DLD1 (cell line): Measurements from ENCODE around the gene PATJ.

Source experiments
- in situ Hi-C: cut with HindIII; loops from 2 replicates; pipeline ENCODE4 v1.10.0; 2017; ENCODE audit warnings: low sequenced_read_pairs

Gene PATJ

DNA sequence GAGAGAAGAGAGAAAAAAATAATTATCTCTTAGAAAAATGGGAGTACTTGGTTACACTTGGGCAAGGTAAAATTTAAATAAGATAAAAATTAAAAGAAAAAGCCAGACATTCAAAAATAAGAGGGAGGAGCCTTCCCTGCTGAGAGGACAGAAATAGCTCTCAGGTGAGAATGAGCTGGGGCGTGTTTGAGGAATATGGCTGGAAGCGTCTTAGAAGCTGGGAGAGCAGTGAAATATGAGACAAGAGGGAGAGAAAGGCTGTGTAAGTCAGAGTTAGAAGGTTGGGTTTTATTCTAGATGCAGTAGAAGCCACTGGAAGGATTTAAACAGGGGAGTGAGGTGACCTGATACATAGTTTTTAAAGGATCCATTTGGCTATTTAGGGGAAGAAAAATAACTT, 298.2 kb downstream of the PATJ start:
- in situ Hi-C loops: no loop called here

DNA sequence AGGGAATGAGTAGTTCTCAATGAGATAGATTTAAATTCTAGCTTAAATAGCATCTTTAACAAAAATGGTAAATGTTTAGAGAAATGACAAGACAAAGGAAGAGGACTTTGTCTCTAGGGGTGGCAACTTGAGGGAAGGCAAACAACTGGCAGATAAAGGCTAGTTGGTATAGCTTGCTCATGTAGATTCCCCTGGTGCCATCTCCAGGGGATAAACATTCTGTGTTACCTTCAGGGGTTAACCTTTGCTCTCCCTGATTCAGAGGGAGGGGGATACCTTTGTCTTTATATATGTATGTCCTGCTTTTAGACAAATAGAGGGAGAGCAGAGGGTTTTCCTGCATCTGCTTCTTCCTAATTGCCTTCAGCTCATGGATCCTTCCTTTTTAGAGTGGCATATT, 298.7 kb downstream of the PATJ start:
- in situ Hi-C loops: no loop called here

DNA sequence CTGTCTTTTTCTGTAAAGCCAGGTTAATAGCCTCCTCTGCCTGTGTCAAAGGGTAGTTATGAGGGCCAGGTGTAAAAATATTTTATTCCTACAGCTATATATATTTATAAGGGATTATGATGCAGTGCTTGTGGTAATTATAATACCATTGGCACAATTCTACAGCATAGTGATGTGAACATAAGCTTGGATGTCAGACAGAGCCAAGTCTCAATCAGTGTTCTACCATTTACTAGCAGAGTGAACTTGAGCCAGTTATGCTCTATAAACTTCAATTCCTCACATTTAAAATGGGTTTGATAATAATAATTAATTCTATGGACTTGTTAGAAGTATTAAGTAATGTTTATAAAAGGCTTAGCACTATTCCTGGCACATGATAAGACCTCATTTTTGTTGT, 300.9 kb downstream of the PATJ start:
- in situ Hi-C loops: no loop called here

DNA sequence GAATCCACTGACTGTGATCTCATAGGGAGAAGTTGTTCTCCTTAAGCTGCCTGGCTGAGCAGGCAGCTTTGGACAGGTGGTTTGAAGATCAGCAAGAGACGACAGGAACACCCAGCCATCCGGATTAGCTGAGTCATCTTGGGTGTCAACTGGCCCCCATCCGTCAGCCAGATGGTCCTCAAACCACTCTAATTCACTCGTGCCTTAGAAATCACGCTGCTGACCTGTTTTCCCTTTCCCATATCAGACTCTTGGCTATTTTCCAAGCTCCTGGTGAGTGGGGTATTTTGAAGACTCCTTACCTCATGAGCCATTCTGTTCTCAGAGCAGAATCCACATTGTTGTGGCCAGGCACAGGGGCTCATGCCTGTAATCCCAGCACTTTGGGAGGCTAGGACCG, 303.3 kb downstream of the PATJ start:
- in situ Hi-C loops: no loop called here

DNA sequence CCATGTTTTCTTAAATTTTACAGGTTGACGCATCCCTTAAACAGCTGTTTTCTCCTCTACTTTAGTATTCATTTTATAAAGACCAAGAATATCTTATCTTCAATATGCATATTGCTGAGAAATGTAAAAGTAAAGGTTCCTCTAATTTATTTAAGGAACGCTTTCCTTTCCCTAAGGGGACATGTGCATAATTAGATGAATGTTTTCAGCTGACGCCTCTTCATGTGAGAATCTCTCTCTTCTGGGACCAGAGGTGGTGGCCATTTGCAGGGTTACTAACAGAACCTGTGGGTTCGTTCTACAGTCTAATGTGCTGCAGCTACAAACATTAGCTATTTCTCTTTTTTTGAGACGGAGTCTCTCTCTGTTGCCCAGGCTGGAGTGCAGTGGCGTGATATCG, 304.6 kb downstream of the PATJ start:
- in situ Hi-C loops: no loop called here

DNA sequence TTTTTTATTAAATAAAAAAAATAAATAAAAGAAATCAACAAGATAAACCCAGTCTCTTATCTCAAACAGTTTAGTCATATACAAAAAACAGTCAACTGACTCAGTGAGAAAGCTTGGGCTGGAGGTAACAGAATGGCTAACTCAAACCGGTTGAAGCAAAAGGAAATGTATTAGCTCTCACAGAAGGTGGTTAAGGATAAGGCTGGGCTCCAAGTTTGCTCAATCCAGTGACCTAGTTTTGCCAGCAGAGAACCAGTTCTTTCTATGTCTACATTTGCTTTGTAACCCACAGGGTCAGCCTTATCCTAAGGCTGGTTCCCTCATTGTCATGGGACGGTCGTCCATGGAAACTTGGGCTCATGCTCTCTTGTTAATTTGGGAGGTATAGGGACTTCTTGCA, 307.9 kb downstream of the PATJ start:
- in situ Hi-C loops: no loop called here

DNA sequence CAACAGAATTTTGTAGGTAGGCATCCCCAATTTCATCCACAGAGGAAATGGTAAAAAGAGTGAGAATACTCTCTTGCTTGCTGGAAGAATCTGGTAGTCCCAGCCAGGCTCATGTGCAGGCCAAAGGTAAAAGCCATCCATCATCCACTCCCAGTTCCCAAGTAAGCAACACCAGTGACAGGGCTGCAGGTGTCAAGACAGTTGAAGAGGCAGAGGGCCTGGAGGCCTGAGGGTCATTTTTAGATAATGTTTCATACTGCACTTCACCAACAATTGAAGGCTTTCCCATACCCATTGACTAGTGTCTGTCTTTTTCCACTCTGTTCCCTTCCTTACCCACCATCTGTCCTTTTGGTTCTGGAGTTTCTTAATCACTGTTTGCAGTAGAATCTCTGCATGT, 310.7 kb downstream of the PATJ start:
- in situ Hi-C loops: no loop called here

DNA sequence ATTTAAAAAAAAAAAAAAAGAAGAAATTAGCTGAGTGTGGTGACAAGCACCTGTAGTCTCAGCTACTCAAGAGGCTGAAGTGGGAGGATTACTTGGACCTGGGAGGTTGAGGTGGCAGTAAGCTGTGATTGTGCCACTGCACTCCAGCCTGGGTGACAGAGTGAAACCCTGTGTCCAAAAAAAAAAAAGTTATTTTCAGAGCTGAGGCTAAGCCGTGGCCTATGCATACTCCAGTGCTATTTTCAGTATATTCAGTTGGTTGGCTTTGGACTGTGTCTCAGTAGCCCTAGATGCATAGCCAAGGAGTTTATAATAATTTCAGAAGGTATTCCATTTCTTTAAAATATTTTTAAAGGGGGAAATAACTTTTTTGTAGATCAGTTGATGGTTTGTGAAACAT, 311.9 kb downstream of the PATJ start:
- in situ Hi-C loops: no loop called here

DNA sequence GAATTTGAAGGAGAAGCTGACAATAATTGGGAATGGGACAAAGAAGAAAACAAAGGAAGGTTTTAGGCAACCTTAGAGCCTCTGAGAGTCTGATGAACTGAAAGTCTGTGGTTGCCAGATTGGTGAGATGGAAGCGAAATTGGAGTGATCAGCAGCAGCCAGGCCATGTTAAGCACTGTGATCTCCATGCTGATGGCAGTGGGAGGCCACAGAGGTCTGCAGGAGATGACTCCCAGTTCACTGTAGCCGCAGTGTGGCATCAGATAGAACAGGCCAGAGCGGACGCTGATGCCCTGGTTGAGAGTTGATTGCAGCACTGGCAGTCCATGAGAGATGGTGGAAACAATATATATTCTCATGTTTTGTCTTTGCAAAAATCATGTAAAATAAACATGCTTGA, 314.9 kb downstream of the PATJ start:
- in situ Hi-C loops: no loop called here

DNA sequence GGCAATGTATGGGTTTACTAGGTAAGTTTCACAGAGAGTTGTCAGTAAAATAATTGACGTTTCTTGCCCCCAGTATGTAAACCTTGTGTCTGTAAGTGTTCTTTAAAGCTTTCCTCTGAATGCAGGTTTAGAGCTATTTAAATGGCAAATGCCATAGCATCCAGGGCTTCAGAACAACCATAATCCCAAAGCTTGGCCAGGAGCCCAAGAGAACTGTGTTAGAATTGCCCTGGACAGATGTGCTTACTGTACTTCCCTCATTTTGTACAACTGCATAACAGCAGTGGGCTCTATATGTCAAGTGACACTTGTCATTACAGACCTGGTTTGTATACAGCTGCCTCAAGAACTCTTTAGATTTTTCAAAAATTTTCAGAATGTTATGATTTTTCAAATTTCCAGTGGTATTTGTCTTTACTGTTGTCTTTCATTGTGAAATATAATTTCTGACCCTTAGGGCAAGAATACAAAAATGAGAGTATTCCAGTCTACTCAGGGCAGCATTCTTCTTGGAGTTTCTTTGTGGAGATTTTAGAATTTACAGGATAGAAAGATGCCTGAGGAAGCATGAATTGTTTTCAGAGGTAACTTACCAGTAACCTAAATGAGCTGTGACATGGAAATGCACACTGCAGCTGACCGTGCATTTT, 315.5 kb downstream of the PATJ start:
- in situ Hi-C loops: no loop called here

DNA sequence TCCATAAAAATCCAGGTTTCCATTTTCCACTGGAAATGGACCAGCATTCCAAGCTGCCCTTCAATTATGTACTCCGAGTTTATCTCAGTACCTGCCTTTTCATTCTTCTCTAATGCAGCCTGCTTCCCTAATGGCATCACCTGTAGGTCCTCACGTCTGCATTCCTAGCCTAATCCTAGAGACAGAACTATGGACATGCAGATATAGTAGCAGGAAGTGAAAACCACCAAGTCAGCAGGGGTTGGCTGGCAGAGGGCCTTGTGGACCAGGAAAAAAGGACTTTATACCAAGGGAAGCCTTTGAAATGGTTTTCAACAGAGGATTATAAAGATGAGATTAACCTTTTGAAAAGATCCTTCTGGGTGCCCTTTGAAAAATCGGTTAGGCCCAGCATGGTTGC, 316.7 kb downstream of the PATJ start:
- in situ Hi-C loops: no loop called here

DNA sequence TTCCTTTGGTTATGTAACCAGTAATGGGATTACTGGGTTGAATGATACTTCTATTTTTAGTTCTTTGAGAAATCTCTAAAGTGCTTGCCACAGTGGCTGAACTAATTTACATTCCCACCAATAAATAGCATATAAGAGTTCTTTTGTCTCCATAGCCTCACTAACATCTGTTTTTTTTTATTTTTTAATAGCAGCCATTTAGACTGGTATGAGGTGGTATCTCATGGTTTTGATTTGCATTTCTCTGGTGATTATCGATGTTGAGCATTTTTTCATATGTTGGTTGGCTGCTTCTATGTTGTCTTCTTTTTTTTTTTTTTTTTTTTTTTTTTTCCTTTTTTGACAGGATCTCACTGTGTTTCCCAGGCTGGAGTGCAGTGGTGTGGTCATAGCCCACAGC, 319.8 kb downstream of the PATJ start:
- in situ Hi-C loops: no loop called here

DNA sequence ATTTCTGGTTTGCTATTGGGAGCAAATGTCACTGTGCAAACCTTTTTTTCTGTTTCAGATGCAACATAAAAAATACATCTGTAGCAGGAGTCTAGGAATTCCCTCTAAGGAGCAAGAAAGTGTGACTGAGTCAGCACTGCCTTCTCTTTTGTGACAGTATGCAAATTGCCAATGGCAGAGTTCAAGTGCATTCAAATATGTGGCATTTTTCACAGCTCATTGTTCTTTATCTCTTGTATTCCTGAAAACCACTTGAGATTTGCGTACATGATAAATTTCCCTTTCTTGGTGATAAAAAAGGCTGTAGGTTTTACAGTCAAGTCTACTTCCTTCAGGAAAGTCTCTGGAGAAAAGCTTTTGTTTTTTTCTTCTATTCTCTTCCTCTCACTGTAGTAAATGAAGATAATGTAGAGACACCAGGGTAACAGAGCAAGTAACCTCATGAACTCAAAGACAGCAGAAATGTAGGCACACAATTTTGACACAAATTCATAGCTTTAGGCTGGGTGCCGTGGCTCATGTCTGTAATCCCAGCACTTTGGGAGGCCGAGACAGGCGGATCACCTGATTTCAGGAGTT, 322.6 kb downstream of the PATJ start:
- in situ Hi-C loops: no loop called here

DNA sequence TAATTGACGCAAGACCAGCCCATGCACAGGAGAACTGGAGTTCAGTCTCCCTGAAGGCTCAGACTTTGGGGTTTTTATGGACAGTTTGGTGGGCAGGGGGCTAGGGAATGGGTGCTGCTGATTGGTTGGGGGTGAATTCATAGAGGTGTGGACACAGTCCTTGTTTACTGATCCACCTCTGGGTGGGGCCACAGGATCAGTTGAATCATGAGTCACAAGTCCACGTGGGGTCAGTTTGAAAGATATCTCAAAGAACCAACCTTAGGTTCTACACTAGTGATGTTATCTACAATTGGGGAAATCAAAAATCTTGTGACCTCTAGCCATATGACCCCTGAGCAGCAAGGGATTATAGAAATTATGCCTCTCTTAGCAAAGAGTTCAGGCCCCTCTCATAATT, 324.4 kb downstream of the PATJ start:
- in situ Hi-C loops: no loop called here

DNA sequence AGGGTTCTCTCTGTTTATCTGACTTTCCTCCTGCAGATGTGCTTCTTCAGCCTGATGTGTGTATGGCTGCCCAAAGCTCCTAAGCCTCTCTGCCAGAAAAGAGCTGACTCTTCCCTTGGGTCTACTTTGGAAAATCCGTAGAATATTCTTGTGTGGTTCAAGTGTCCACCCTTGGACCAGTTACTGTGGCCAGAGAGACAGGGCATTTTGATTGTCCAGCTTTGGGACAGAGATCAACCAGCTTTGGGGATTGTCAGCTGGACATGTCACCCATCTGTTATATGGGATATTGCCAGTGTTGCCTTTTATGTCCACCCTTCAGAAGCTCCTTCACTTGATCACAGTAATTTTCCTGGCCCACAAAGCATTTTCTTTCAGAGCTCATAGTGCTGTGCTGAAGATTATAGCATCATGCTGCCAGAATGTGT, 326.1 kb downstream of the PATJ start:
- in situ Hi-C loops: no loop called here

DNA sequence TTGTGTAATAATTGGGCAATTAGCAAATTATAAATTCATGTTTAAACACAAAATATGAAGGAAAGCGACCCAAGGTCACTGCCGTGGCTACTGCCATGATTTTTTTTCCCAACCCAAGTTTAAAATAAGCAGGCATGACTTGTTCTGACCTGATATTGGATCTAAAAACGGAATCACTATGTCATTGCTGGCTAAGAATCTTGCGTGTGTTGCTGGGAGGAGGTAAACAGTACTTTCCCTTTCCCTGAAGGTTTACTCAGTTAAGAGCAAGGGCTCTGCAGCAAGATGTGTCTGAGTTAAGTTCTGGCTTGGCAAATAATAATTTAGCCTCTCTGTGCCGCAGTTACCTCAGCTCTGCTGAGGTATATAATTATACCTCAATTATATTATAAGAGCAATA, 326.7 kb downstream of the PATJ start:
- in situ Hi-C loops: no loop called here

DNA sequence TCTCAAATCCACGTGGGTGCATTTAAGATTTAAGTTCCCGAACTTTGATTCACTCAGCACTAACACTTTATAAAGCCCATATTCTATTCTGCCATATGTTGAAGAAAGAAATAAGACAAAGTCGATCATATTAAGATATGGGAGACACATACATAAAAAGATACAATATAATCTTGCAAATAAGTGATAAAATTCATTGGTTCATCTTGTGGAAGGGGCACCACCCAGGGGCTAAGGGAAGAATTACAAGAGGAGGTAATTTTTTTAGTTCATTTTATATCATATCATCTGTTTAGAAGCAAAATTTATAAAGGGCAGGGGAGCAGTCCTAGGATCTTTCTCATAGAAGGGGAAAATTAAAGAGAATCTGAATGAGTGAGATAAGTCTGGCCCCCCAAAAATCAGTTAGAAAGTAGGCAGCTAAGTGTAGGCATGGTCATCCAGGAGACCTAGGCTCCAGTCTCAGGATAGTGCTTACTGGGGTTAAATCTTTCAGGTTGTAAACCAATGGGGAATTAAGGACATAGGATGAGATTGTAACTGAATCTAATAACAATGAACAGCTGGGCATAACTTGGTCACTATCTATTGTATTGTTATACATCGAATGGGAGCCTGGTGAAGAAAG, 328.2 kb downstream of the PATJ start:
- in situ Hi-C loops: no loop called here

DNA sequence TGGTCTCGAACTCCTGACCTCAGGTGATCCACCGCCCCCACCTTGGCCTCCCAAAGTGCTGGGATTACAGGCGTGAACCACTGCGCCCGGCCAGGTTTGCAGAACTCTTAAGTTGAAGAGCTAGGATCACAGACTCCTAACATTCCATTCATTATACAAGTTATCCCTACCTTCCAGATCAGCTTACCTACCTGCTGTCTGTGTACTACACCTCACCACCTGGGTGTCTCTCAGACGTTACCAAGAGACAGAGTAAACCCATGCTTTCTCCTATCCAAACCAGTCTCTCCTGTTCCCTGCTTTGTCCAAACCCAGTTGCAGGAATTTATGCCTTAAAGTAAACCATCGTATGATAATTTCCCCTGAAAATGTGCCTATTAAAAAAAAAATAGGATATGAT, 329.4 kb downstream of the PATJ start:
- in situ Hi-C loops: no loop called here

DNA sequence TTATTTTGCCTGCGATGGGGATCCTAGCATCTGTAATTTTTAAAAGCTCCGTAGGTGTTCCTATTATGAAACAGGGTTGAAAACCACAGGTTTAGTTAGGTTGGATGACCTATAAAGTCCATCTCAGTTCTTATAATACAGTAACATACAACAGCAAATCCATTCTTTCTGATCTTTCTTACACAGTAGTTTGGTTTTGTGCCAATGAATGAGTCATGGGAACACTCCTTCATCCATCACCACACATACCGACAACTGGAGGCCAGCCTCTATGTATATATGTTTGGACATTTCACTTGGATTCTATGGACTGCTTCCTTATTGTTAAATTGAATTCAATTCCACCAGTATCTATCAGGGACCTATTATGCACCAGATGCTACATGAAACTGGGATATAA, 334.0 kb downstream of the PATJ start:
- in situ Hi-C loops: no loop called here

DNA sequence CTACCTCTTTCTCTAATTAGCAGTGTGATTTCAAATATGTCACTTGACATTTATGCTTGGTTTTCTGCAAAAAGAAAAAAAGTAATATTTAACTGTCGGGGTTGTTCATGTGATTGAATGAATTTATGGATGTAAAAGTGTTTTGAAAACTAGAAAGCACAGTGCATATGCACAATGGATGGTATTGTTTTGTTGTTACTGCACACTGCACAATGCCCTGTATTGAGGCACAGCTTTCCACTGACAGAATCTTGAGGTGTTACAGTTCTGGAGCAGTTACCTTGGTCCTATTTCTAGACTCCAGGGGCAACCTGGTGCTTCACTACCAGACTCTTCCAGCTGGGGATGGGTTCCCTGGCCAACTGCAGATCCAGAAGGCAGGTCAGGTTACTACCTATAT, 335.5 kb downstream of the PATJ start:
- in situ Hi-C loops: no loop called here

DNA sequence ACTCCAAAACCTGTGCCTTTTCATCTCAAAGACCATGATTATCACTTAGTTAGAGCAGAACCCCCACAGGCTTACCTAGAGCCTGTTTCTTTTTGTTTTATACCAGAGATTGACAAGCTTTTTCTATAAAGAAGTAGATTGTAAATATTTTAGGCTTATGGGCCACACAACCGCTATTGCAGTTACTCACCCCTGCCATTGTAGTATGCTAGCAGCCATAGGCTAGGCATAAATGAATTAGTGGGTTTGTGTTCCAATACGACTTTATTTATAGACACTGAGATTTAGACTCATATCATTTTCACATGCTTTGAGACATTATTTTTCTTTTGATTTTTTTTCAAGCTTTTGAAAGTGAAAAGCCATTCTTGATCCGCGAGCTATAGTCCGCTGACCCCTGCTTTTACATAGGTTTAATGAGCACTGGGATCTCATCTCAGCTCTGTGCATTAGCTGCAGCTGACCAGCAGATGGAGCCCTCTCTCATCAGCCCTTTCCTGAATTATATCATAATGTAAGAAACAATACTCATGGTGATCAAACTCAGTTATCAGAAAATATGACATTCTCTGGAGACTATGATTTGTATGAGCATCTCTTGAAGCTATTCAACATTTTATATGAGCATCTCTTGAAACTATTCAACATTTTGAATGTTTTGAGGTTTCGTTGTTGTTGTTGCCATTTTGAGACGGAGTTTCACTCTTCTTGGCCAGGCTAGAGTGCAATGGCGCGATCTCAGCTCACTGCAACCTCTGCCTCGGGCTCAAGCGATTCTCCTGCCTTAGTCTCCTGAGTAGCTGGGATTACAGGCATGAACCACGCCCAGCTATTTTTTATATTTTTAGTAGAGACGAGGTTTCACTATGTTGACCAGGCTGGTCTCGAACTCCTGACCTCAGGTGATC, 340.4 kb downstream of the PATJ start:
- in situ Hi-C loops: no loop called here
